Measurements from ENCODE around the gene ELK3.

The ELK3 gene

DNA sequence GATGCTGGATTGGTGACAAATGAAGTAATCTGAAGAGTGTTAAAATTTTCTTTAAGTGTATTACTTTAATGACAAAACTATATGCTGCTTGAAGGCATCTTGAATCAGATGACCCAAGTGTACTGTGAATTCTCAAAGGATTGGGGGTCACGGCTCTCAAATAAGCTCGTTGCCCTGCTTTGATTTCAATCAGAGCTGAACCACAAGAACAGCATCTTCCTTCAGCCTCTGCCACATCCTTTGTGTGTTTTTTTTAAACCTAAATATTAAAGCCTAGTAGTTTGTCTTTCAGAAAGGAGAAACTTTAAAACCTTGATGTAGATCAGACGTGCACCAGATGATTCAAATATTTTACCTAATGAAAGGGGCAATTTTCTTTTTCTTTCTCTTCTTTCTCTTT lies 11.7 kb downstream of the ELK3 start:
- TF ChIP-seq ARNTL (CRISPR knock-in tag; IDR thresholded peaks at IDR 0.05; ENCODE audit: borderline replicate concordance, low read depth) (no peak), OSR1 (CRISPR knock-in tag; IDR thresholded peaks at IDR 0.05) (no peak), ZFP30 (CRISPR knock-in tag; IDR thresholded peaks at IDR 0.05) (no peak), ESRRG (CRISPR knock-in tag; IDR thresholded peaks at IDR 0.05) (no peak)
- no peak for ATAC-seq

DNA sequence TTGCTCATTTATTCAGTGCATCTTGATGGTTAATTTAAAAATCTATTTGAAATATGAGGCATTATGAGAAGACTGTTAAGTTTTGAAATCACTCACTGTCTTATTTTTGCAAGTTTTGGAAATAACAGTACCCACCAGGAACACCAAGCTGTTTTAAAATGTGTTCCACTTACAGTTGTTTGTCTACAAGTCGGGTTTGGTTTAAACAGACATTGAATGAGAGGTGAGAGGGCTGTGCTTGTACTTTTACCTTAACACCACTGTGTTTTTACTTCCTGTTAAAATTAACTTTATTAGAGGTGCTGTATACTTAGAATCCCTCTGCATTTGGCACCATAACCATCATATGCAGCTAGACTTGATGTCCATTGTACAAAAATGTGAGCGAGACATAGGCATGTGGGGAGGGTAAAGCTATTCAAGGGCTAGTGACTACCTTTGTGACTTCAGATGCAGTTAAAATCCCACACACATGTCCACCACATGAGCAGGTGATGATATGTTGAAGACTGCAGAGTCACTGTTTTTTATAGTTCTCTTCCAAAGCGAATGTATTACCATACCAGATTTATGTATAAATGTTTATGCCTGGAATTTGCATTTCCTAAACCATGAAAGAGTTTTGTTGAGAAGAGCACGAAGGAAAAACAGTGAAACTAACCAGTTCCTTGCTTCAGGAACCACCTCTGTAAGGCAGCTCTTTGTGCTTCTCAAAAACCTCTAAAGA lies 12.9 kb downstream of the ELK3 start:
- ATAC-seq = no peak
- TF ChIP-seq ESRRG (CRISPR knock-in tag; IDR thresholded peaks at IDR 0.05) = no peak
- TF ChIP-seq ZNF8 (CRISPR knock-in tag; IDR thresholded peaks at IDR 0.05) = no peak
- no peak for TF ChIP-seq TOX (CRISPR knock-in tag; IDR thresholded peaks at IDR 0.05; ENCODE audit: borderline replicate concordance)
- TF ChIP-seq SNAI2 (CRISPR knock-in tag; IDR thresholded peaks at IDR 0.05) = no peak
- no peak for TF ChIP-seq TCF4 (CRISPR knock-in tag; IDR thresholded peaks at IDR 0.05; ENCODE audit: borderline replicate concordance)
- no peak for TF ChIP-seq BACH2 (CRISPR knock-in tag; IDR thresholded peaks at IDR 0.05; ENCODE audit: borderline replicate concordance)
- no peak for TF ChIP-seq ZFP30 (CRISPR knock-in tag; IDR thresholded peaks at IDR 0.05)
- no peak for TF ChIP-seq ISL1 (CRISPR knock-in tag; IDR thresholded peaks at IDR 0.05)
- TF ChIP-seq, protein P1, sequence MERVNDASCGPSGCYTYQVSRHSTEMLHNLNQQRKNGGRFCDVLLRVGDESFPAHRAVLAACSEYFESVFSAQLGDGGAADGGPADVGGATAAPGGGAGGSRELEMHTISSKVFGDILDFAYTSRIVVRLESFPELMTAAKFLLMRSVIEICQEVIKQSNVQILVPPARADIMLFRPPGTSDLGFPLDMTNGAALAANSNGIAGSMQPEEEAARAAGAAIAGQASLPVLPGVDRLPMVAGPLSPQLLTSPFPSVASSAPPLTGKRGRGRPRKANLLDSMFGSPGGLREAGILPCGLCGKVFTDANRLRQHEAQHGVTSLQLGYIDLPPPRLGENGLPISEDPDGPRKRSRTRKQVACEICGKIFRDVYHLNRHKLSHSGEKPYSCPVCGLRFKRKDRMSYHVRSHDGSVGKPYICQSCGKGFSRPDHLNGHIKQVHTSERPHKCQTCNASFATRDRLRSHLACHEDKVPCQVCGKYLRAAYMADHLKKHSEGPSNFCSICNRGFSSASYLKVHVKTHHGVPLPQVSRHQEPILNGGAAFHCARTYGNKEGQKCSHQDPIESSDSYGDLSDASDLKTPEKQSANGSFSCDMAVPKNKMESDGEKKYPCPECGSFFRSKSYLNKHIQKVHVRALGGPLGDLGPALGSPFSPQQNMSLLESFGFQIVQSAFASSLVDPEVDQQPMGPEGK (CRISPR knock-in tag; IDR thresholded peaks at IDR 0.05; ENCODE audit: borderline replicate concordance) = no peak
- TF ChIP-seq ZNF70 (CRISPR knock-in tag; IDR thresholded peaks at IDR 0.05) = no peak
- TF ChIP-seq CSDC2 (CRISPR knock-in tag; IDR thresholded peaks at IDR 0.05) = no peak
- TF ChIP-seq, protein P2, sequence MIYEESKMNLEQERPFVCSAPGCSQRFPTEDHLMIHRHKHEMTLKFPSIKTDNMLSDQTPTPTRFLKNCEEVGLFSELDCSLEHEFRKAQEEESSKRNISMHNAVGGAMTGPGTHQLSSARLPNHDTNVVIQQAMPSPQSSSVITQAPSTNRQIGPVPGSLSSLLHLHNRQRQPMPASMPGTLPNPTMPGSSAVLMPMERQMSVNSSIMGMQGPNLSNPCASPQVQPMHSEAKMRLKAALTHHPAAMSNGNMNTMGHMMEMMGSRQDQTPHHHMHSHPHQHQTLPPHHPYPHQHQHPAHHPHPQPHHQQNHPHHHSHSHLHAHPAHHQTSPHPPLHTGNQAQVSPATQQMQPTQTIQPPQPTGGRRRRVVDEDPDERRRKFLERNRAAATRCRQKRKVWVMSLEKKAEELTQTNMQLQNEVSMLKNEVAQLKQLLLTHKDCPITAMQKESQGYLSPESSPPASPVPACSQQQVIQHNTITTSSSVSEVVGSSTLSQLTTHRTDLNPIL (CRISPR knock-in tag; IDR thresholded peaks at IDR 0.05; ENCODE audit: low read depth) = no peak
- no peak for TF ChIP-seq ZNF565 (CRISPR knock-in tag; conservative IDR thresholded peaks at IDR 0.05; ENCODE audit: low read depth)
- no peak for TF ChIP-seq GLIS3 (CRISPR knock-in tag; IDR thresholded peaks at IDR 0.05)
- TF ChIP-seq, protein P3, sequence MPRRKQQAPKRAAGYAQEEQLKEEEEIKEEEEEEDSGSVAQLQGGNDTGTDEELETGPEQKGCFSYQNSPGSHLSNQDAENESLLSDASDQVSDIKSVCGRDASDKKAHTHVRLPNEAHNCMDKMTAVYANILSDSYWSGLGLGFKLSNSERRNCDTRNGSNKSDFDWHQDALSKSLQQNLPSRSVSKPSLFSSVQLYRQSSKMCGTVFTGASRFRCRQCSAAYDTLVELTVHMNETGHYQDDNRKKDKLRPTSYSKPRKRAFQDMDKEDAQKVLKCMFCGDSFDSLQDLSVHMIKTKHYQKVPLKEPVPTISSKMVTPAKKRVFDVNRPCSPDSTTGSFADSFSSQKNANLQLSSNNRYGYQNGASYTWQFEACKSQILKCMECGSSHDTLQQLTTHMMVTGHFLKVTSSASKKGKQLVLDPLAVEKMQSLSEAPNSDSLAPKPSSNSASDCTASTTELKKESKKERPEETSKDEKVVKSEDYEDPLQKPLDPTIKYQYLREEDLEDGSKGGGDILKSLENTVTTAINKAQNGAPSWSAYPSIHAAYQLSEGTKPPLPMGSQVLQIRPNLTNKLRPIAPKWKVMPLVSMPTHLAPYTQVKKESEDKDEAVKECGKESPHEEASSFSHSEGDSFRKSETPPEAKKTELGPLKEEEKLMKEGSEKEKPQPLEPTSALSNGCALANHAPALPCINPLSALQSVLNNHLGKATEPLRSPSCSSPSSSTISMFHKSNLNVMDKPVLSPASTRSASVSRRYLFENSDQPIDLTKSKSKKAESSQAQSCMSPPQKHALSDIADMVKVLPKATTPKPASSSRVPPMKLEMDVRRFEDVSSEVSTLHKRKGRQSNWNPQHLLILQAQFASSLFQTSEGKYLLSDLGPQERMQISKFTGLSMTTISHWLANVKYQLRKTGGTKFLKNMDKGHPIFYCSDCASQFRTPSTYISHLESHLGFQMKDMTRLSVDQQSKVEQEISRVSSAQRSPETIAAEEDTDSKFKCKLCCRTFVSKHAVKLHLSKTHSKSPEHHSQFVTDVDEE (CRISPR knock-in tag; IDR thresholded peaks at IDR 0.05) = no peak
- TF ChIP-seq ZFP3 (CRISPR knock-in tag; IDR thresholded peaks at IDR 0.05) = no peak

DNA sequence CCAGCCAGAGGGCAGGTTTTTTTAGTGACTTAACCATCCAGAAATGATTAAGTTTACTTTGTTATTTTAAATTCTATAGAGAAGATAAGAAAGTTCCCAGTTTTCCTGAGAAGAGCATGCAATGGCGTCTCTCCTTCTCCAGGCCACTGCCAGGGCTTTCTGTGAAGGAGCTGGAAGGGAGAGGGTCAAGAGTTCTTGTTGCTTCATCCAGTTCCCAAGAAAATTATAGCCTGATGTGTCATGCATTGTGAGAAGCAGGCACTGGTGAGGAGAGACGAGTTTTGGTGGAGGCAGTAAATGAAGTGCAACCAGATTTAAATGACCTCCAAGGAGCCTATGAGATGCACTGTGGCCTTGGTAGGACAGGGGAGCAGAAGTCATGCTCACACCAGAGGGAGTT lies 14.2 kb downstream of the ELK3 start:
- TF ChIP-seq RARB (CRISPR knock-in tag; IDR thresholded peaks at IDR 0.05) (no peak), BACH2 (CRISPR knock-in tag; IDR thresholded peaks at IDR 0.05; ENCODE audit: borderline replicate concordance) (no peak), ZFP3 (CRISPR knock-in tag; IDR thresholded peaks at IDR 0.05) (no peak), ZNF8 (CRISPR knock-in tag; IDR thresholded peaks at IDR 0.05) (no peak), ESRRG (CRISPR knock-in tag; IDR thresholded peaks at IDR 0.05) (no peak), ISL1 (CRISPR knock-in tag; IDR thresholded peaks at IDR 0.05) (no peak), SNAI2 (CRISPR knock-in tag; IDR thresholded peaks at IDR 0.05) (no peak), GLIS3 (CRISPR knock-in tag; IDR thresholded peaks at IDR 0.05) (no peak), ZNF565 (CRISPR knock-in tag; conservative IDR thresholded peaks at IDR 0.05; ENCODE audit: low read depth) (no peak), CSDC2 (CRISPR knock-in tag; IDR thresholded peaks at IDR 0.05) (no peak), PPARA (CRISPR knock-in tag; IDR thresholded peaks at IDR 0.05; ENCODE audit: borderline replicate concordance) (no peak), ZFP30 (CRISPR knock-in tag; IDR thresholded peaks at IDR 0.05) (no peak), TCF4 (CRISPR knock-in tag; IDR thresholded peaks at IDR 0.05; ENCODE audit: borderline replicate concordance) (no peak), OSR1 (CRISPR knock-in tag; IDR thresholded peaks at IDR 0.05) (no peak)
- TF ChIP-seq, protein P1 (CRISPR knock-in tag; IDR thresholded peaks at IDR 0.05; ENCODE audit: borderline replicate concordance) = no peak
- TF ChIP-seq, protein P3 (CRISPR knock-in tag; IDR thresholded peaks at IDR 0.05) = no peak
- peak; percentile 13; the same call in 1 of the 3 replicates for ATAC-seq
